ENCODE data around the gene FXYD2.

The FXYD2 gene

GRCh38 chr11:117790279-117790678, 34.3 kb downstream of the FXYD2 start:
- intact Hi-C loops (cut with DNase I; ENCODE audit: low total_unique reads) = no loop called here
- H3K27ac ChIP-seq = no peak overlapping the region
- no peak for TF ChIP-seq CTCF (IDR thresholded peaks at IDR 0.05)
- peaks cover 0 to 5% (median under 1%) of the 10 kb centered on the region in 4 donors for H3K4me1 ChIP-seq
- H3K36me3 ChIP-seq = no peaks in the 10 kb centered on the region
- DNase-seq = no peak
- H3K27me3 ChIP-seq = peaks cover 0 to 52% of the 10 kb centered on the region in 2 donors
- no peaks in the 10 kb centered on the region for H3K9me3 ChIP-seq
- H3K4me3 ChIP-seq = no peak overlapping the region

GRCh38 chr11:117789241-117789640, 35.3 kb downstream of the FXYD2 start:
- Histone ChIP-seq H3K27me3 (peaks cover 0 to 50% of the 10 kb centered on the region in 2 donors), H3K36me3 (no peaks in the 10 kb centered on the region), H3K27ac (no peak overlapping the region), H3K4me3 (no peak overlapping the region), H3K9me3 (no peaks in the 10 kb centered on the region), H3K4me1 (no peaks in the 10 kb centered on the region)
- DNase-seq = no peak
- intact Hi-C loops (cut with DNase I; ENCODE audit: low total_unique reads) = no loop called here
- no peak for TF ChIP-seq CTCF (IDR thresholded peaks at IDR 0.05)

- TF ChIP-seq CTCF (IDR thresholded peaks at IDR 0.05) = no peak
- Histone ChIP-seq H3K36me3 (no peaks in the 10 kb centered on the region), H3K4me3 (no peak overlapping the region), H3K27ac (no peak overlapping the region), H3K4me1 (no peaks in the 10 kb centered on the region), H3K9me3 (no peaks in the 10 kb centered on the region), H3K27me3 (peaks cover 0 to 45% of the 10 kb centered on the region in 2 donors)
- intact Hi-C loops (cut with DNase I; ENCODE audit: low total_unique reads) = no loop called here
- DNase-seq = no peak
Measured at GRCh38 chr11:117786135-117786870, 38.2 kb downstream of the FXYD2 start.

DNA sequence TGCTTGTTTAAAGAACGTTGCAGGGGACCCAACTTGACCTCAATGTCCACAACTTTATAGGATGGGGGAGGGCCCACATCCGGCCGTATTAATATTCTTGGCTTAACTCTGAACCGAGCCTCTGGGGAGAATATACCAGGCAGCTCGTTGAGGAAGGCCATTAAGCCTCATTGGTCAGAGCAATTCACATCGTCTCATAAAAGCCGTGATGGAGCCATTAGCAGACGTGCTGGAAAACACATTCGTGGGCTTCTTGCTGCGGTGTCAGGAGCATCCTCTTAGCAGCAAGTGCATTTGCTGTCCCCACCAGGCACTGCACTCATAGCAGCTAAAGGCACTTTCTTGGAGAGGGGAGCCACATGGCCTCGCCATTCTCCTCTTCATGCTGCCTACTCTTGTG, 42.4 kb downstream of the FXYD2 start:
- no peak overlapping the region for H3K4me3 ChIP-seq
- H3K4me1 ChIP-seq = no peaks in the 10 kb centered on the region
- peaks cover 0 to 59% of the 10 kb centered on the region in 2 donors for H3K27me3 ChIP-seq
- intact Hi-C loops (cut with DNase I; ENCODE audit: low total_unique reads) = no loop called here
- H3K27ac ChIP-seq = no peak overlapping the region
- no peak for DNase-seq
- no peaks in the 10 kb centered on the region for H3K9me3 ChIP-seq
- no peak for TF ChIP-seq CTCF (IDR thresholded peaks at IDR 0.05)
- H3K36me3 ChIP-seq = no peaks in the 10 kb centered on the region

- Histone ChIP-seq H3K4me3 (no peak overlapping the region), H3K27me3 (peaks cover 0 to 59% of the 10 kb centered on the region in 2 donors), H3K9me3 (no peaks in the 10 kb centered on the region), H3K36me3 (no peaks in the 10 kb centered on the region), H3K4me1 (no peaks in the 10 kb centered on the region), H3K27ac (no peak overlapping the region)
- no peak for TF ChIP-seq CTCF (IDR thresholded peaks at IDR 0.05)
- intact Hi-C loops (cut with DNase I; ENCODE audit: low total_unique reads) = no loop called here
- DNase-seq = no peak
Measured at GRCh38 chr11:117781627-117782026, 42.9 kb downstream of the FXYD2 start.

Measured in tibial artery (tissue), 4 donors.